ENCODE data around the gene PFDN4.

Gene PFDN4

DNA sequence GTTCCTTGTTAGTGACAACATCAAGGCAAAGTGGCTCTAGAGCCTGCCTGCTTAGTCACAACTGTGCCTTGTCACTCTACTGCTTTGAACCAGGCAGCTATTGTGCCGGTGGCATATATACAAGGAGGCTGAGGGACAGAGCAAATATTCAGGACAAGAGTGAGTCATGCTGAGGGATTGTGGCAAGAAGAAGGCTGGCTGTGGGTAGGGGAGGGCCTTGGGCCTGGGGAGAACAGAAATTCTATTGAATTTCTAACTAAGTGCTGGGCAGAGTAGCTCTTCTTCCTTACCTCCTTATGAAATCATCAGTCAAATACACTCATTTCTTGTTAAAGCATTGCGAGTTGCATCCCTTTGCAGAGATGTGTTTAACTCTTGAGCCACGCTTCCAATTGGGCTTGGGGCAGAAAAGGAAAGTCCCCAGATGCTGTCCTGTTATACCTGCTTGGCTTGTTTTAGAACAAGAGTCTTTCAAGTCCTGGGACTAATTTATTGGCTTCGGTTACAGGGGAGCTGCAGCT, 59.7 kb downstream of the PFDN4 start:
- DNase-seq (ENCODE audit: low read depth in 2 of 2): no peak

DNA sequence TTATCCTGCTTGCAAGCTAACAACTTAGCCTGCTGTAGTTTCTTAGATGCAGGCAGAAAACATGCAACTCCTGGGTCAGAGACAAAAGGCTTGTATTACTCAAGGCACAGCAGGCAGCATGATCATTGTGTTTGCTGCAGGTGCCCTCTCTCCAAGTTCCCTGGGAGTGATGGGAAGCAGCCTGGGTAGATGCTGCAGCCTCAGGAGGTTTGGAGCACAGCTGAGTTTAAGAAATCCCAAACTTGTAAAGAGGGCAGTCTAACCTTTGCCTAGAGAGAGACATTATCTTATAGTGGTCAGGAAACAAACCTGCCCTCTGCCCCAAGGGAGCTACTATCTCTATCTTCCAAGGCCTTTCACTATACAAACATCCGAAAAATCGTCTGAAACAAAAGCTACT, 61.1 kb downstream of the PFDN4 start:
- DNase-seq (ENCODE audit: low read depth in 2 of 2): no peak

Data from stimulated activated CD4-positive, alpha-beta T cell treated with anti-CD3 and anti-CD28 coated beads, Interleukin-12 subunit alpha, Interleukin-12 subunit beta, amount 100 ng/mL, for 24 hours (primary cell).